Keratinocyte (primary cell): ENCODE data around the gene BCL2. TPM values are rescaled to one million over a fixed set of nuclear protein-coding genes. Genes with fewer than 3 reads are reported as not detected.
A peak's percentile ranks its signal among the peaks of the same experiment; 100 is the strongest.

Source experiments
- DNase-seq: peaks from one replicate; pipeline ENCODE4 v3.0.0-alpha.2; 2011; ENCODE audit warnings: low read depth, missing footprints, low spot score
- FAIRE-seq: peaks from 2 replicates; lab custom pipeline; 2011; peaks lifted over from hg19 to GRCh38; lab: Jason Lieb, UNC
- H2AFZ ChIP-seq: 2 replicates; pipeline ENCODE4 v1.6.0; 2012; ENCODE audit warnings: low read length, control low read depth, inconsistent platforms; ENCODE audit not compliant: control insufficient read depth
- H3K27ac ChIP-seq: 2 replicates; pipeline ENCODE4 v1.5.1; 2011; ENCODE audit warnings: low read length; ENCODE audit not compliant: control insufficient read depth, insufficient read depth
- H3K27me3 ChIP-seq: 3 replicates; pipeline ENCODE4 v1.6.0; 2011; ENCODE audit warnings: low read length; ENCODE audit not compliant: control insufficient read depth, insufficient read depth; ENCODE audit errors: extremely low read depth
- H3K36me3 ChIP-seq, 2 experiments: 2 replicates in 1 of 2; 3 replicates in 1 of 2; pipeline ENCODE4 v1.5.1; 2011; ENCODE audit warnings: low read length in 2 of 2, mild to moderate bottlenecking in 1 of 2; ENCODE audit not compliant: control insufficient read depth in 2 of 2, insufficient read depth in 2 of 2; ENCODE audit errors: extremely low read depth in 1 of 2
- H3K4me1 ChIP-seq: 3 replicates; pipeline ENCODE4 v1.5.1; 2011; ENCODE audit warnings: low read length; ENCODE audit not compliant: control insufficient read depth, insufficient read depth; ENCODE audit errors: extremely low read depth
- H3K4me2 ChIP-seq: 3 replicates; pipeline ENCODE4 v1.6.0; 2011; ENCODE audit warnings: low read depth, low read length; ENCODE audit not compliant: control insufficient read depth, insufficient read depth; ENCODE audit errors: extremely low read depth
- H3K4me3 ChIP-seq, 3 experiments: fragments of 200-600 bp in 1 of 3; sonication (generic) in 1 of 3; 2 replicates in 2 of 3; 3 replicates in 1 of 3; pipeline ENCODE4 v1.5.1; 2011 to 2016; ENCODE audit warnings: low read length in 3 of 3, mild to moderate bottlenecking in 3 of 3, control low read depth in 2 of 3, inconsistent platforms in 1 of 3, low read depth in 1 of 3, mixed read lengths in 1 of 3, mixed run types in 1 of 3, moderate library complexity in 1 of 3; ENCODE audit not compliant: control insufficient read depth in 2 of 3, insufficient read depth in 2 of 3; ENCODE audit errors: extremely low read depth in 1 of 3
- H3K79me2 ChIP-seq: 2 replicates; pipeline ENCODE4 v1.6.0; 2012; ENCODE audit warnings: low read length; ENCODE audit not compliant: control insufficient read depth, insufficient read depth
- H3K9ac ChIP-seq: 3 replicates; pipeline ENCODE4 v1.6.0; 2011; ENCODE audit warnings: low read length; ENCODE audit not compliant: control insufficient read depth, insufficient read depth; ENCODE audit errors: extremely low read depth
- H3K9me1 ChIP-seq: 3 replicates; pipeline ENCODE4 v1.6.0; 2011; ENCODE audit warnings: low read length; ENCODE audit not compliant: control insufficient read depth, insufficient read depth; ENCODE audit errors: extremely low read depth
- H3K9me3 ChIP-seq: 2 replicates; pipeline ENCODE4 v1.5.1; 2012; ENCODE audit warnings: low read depth, low read length; ENCODE audit not compliant: control insufficient read depth
- H4K20me1 ChIP-seq: 3 replicates; pipeline ENCODE4 v1.6.0; 2011; ENCODE audit warnings: low read length; ENCODE audit not compliant: control insufficient read depth, insufficient read depth; ENCODE audit errors: extremely low read depth
- EZH2 ChIP-seq: IDR thresholded peaks from one replicate; pipeline ENCODE4 v1.6.1; 2012; ENCODE audit warnings: inconsistent platforms, mild to moderate bottlenecking, low read length, moderate library complexity
- dilution Hi-C: fragments of 300-500 bp; cut with MboI; formaldehyde crosslinking; loops from one replicate; pipeline ENCODE4 v1.7.0; 2020; ENCODE audit warnings: low sequenced_read_pairs; ENCODE audit not compliant: extremely low pct_ligation_motif_present
- polyA plus RNA-seq, 5 experiments: library from polyadenylated mRNA; depleted of rRNA in 3 of 5; stranded (reverse) in 3 of 5; stranded (forward) in 1 of 5; unstranded in 1 of 5; fragments of >200 nt; gene quantifications; 1 replicate in 1 of 5; 2 replicates in 3 of 5; 3 replicates in 1 of 5; pipeline versions ENCODE4 v1.2.1 to v1.2.3, GENCODE V29; 2011 to 2012; ENCODE audit warnings: missing spikeins in 2 of 5, low read depth in 1 of 5, low replicate concordance in 1 of 5
- TF ChIP-seq, protein P1 (sequence below), 3 experiments: IDR thresholded peaks in 1 of 3; conservative IDR thresholded peaks in 1 of 3; optimal IDR thresholded peaks in 1 of 3; 2 replicates in 2 of 3; 3 replicates in 1 of 3; pipeline versions ENCODE3 to v1.5.1; 2011; ENCODE audit warnings: low read length in 3 of 3, mild to moderate bottlenecking in 3 of 3, moderate library complexity in 2 of 3, control low read depth in 1 of 3, inconsistent platforms in 1 of 3; ENCODE audit not compliant: insufficient read depth in 2 of 3; ENCODE audit errors: extremely low read depth in 1 of 3

The BCL2 gene
- polyA plus RNA-seq, 1 donor (not counting 4 experiments of a cell fraction or from before 2014, with no cell fraction given) = 0.30 TPM

DNA sequence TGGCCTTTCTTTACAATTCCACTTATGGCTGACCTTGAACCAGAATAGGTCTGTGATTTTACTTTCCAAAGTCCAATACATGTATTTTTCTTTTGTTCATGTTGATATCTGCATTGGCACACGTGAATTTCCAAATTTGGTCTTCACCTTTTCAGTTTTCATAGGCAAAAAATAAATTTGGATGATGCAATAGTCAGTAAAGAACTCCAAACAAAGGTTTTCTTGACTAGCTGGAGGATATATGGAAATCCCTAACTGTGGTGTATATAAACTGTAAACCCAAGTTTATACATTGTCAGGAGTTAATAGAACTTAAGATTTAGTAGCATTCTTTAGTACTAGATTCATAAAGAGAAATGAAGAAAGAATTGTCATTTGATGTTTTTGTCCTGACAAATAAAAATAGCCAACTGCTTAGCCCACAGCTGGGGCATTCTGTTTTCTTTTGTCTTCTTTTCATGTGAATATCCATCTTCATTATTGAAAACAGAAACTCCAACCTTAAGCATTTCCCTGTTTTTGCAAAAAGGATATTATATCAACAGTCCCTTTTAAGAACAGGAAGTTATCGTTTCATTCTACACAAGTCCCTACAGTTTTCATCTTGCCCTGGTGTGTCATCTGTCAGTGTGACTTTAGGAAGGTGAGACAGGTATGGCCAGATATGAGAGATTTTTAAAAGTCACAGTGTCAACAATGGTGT is 132.9 kb downstream of the BCL2 start:
- dilution Hi-C loops = no loop called here
- no peak for DNase-seq
- H3K4me2 ChIP-seq = peak overlapping the region; percentile 41

DNA sequence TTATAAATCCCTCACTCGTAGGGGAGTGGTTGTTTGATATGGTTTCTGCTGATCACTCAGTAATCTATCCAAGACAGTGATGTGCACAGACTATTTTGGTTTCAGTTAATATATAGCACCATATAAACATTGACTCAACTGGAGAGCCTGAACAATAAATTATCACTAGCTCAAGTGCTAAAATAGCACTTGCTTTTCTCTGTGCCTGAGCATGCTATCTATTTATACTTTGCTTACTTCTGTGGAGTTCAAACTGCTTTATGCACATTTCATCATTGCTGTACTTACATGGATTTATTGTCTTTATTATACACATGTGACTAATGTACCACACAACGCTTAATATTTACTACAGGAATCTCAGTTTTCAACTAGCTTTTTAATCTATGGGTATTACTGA is 133.6 kb downstream of the BCL2 start:
- Histone ChIP-seq H3K9me1 (no peaks in the 10 kb centered on the region), H4K20me1 (no peaks in the 10 kb centered on the region), H3K9ac (no peak overlapping the region), H3K27ac (no peak overlapping the region), H3K9me3 (no peaks in the 10 kb centered on the region), H3K36me3 (no peaks in the 10 kb centered on the region), H3K4me1 (peaks cover 15% of the 10 kb centered on the region), H3K4me2 (peak overlapping the region; percentile 39), H3K4me3 (no peak overlapping the region), H3K79me2 (no peaks in the 10 kb centered on the region), H2AFZ (no peak overlapping the region), H3K27me3 (peaks cover 3% of the 10 kb centered on the region)
- DNase-seq (no peak), FAIRE-seq (no peak)
- dilution Hi-C loops = no loop called here
- TF ChIP-seq EZH2 = no peak
- TF ChIP-seq, protein P1, sequence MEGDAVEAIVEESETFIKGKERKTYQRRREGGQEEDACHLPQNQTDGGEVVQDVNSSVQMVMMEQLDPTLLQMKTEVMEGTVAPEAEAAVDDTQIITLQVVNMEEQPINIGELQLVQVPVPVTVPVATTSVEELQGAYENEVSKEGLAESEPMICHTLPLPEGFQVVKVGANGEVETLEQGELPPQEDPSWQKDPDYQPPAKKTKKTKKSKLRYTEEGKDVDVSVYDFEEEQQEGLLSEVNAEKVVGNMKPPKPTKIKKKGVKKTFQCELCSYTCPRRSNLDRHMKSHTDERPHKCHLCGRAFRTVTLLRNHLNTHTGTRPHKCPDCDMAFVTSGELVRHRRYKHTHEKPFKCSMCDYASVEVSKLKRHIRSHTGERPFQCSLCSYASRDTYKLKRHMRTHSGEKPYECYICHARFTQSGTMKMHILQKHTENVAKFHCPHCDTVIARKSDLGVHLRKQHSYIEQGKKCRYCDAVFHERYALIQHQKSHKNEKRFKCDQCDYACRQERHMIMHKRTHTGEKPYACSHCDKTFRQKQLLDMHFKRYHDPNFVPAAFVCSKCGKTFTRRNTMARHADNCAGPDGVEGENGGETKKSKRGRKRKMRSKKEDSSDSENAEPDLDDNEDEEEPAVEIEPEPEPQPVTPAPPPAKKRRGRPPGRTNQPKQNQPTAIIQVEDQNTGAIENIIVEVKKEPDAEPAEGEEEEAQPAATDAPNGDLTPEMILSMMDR (optimal IDR thresholded peaks at IDR 0.05 in 1 of 3, IDR thresholded peaks at IDR 0.05 in 1 of 3, conservative IDR thresholded peaks at IDR 0.05 in 1 of 3; ENCODE audit: extremely low read depth in 1 of 3, insufficient read depth in 2 of 3, low read length in 3 of 3) = no peak

More for the DNA sequence above, 132.9 kb downstream of the BCL2 start:
- no peak overlapping the region for H3K9ac ChIP-seq
- no peaks in the 10 kb centered on the region for H3K36me3 ChIP-seq
- H3K4me3 ChIP-seq = no peak overlapping the region
- no peaks in the 10 kb centered on the region for H4K20me1 ChIP-seq
- peaks cover 15% of the 10 kb centered on the region for H3K4me1 ChIP-seq
- peaks cover 2% of the 10 kb centered on the region for H3K27me3 ChIP-seq
- H2AFZ ChIP-seq = no peak overlapping the region
- no peaks in the 10 kb centered on the region for H3K9me1 ChIP-seq
- no peak for TF ChIP-seq EZH2
- TF ChIP-seq, protein P1 (optimal IDR thresholded peaks at IDR 0.05 in 1 of 3, IDR thresholded peaks at IDR 0.05 in 1 of 3, conservative IDR thresholded peaks at IDR 0.05 in 1 of 3; ENCODE audit: extremely low read depth in 1 of 3, insufficient read depth in 2 of 3, low read length in 3 of 3) = no peak
- FAIRE-seq = peak; percentile 73
- H3K27ac ChIP-seq = no peak overlapping the region
- H3K79me2 ChIP-seq = no peaks in the 10 kb centered on the region
- no peaks in the 10 kb centered on the region for H3K9me3 ChIP-seq
